Uterus (tissue), 4 donors: ENCODE measurements around the gene SLC4A11. TPM values are rescaled to one million over a fixed set of nuclear protein-coding genes. Genes with fewer than 3 reads are reported as not detected.
A peak's percentile ranks its signal among the peaks of the same experiment; 100 is the strongest.
"Not testable (repeated sequence)": the region's sequence is repeated elsewhere in the genome, so short reads cannot be mapped to it uniquely, and the experiment has no call there.

Experiments used
- DNase-seq, 2 donors: peaks; one replicate each; pipeline ENCODE4 v3.0.0-alpha.2; 2019 to 2020
- H3K27ac ChIP-seq, 2 donors: fragments of 200-600 bp; sonication (generic); 1 replicate in 1 of 2; 2 replicates in 1 of 2; pipeline ENCODE4 v1.5.1; 2016 to 2018
- H3K27me3 ChIP-seq, 2 donors: fragments of 200-600 bp; sonication (generic); one replicate each; pipeline ENCODE4 v1.5.1; 2018 to 2019; ENCODE audit warnings: control low read depth in 1 of 2
- H3K36me3 ChIP-seq, 2 donors: fragments of 200-600 bp; sonication (generic); one replicate each; pipeline ENCODE4 v1.5.1; 2019; ENCODE audit warnings: control low read depth in 1 of 2
- H3K4me1 ChIP-seq, 2 donors: fragments of 200-600 bp; sonication (generic); one replicate each; pipeline ENCODE4 v1.5.1; 2018 to 2019; ENCODE audit warnings: control low read depth in 1 of 2
- H3K4me3 ChIP-seq, 2 donors: fragments of 200-600 bp; sonication (generic); 1 replicate in 1 of 2; 2 replicates in 1 of 2; pipeline ENCODE4 v1.5.1; 2018 to 2019; ENCODE audit warnings: mild to moderate bottlenecking in 1 of 2
- H3K9me3 ChIP-seq, 2 donors: fragments of 200-600 bp; sonication (generic); one replicate each; pipeline ENCODE4 v1.5.1; 2019; ENCODE audit warnings: control low read depth in 1 of 2
- CTCF ChIP-seq, 4 experiments: fragments of 200-600 bp in 2 of 4; fragments of 450-650 bp in 2 of 4; sonication (generic) in 2 of 4; IDR thresholded peaks; one replicate each; pipeline ENCODE4 v1.5.1; 2016 to 2019; ENCODE audit warnings: antibody characterized with exemption in 4 of 4, mild to moderate bottlenecking in 2 of 4, moderate library complexity in 1 of 4
- POLR2A ChIP-seq, 2 donors: fragments of 450-650 bp; IDR thresholded peaks; one replicate each; pipeline ENCODE4 v1.6.1; 2016; ENCODE audit warnings: antibody characterized with exemption in 2 of 2, mild to moderate bottlenecking in 1 of 2, moderate library complexity in 1 of 2
- intact Hi-C: fragments of 100-400 bp; cut with DNase I; formaldehyde crosslinking; loops from one replicate; pipeline ENCODE4 v1.15.1; 2023; ENCODE audit warnings: low total_unique reads
- total RNA-seq, 4 donors: library from RNA; depleted of rRNA in 3 of 4; stranded (reverse); fragments of >200 nt in 3 of 4; gene quantifications; one replicate each; pipeline versions ENCODE4 v1.1.0 to v1.2.4, GENCODE V29; 2014 to 2023
- donor health status: DM: yes; HTN: yes; CAD: no.

Gene SLC4A11
- total RNA-seq, 4 donors from 2014 or later: 0.29 to 0.91 (median 0.76) TPM; not detected in 1

GRCh38 chr20:3222635-3223600, 16.1 kb downstream of the SLC4A11 start:
- no peaks in the 10 kb centered on the region for H3K27me3 ChIP-seq
- no peak overlapping the region for H3K4me3 ChIP-seq
- no peaks in the 10 kb centered on the region for H3K9me3 ChIP-seq
- no peaks in the 10 kb centered on the region for H3K4me1 ChIP-seq
- TF ChIP-seq CTCF (IDR thresholded peaks at IDR 0.05) (no peak), POLR2A (IDR thresholded peaks at IDR 0.05) (no peak)
- intact Hi-C loops: no loop called here
- H3K27ac ChIP-seq: no peak overlapping the region
- no peaks in the 10 kb centered on the region for H3K36me3 ChIP-seq
- DNase-seq: no peak

- no peaks in the 10 kb centered on the region for H3K27me3 ChIP-seq
- H3K4me3 ChIP-seq: no peak overlapping the region
- H3K4me1 ChIP-seq: no peaks in the 10 kb centered on the region
- TF ChIP-seq CTCF (IDR thresholded peaks at IDR 0.05) (no peak), POLR2A (IDR thresholded peaks at IDR 0.05) (no peak)
- H3K9me3 ChIP-seq: no peaks in the 10 kb centered on the region
- H3K27ac ChIP-seq: no peak overlapping the region
- intact Hi-C loops: no loop called here
- no peaks in the 10 kb centered on the region for H3K36me3 ChIP-seq
- no peak for DNase-seq
These were observed 17.4 kb downstream of the SLC4A11 start for GRCh38 chr20:3221398-3222226.

- TF ChIP-seq CTCF (IDR thresholded peaks at IDR 0.05) (peak; percentile 46 to 74 (median 60)), POLR2A (IDR thresholded peaks at IDR 0.05) (no peak)
- Histone ChIP-seq H3K27ac (no peak overlapping the region), H3K27me3 (no peaks in the 10 kb centered on the region), H3K36me3 (no peaks in the 10 kb centered on the region), H3K9me3 (no peaks in the 10 kb centered on the region), H3K4me3 (no peak overlapping the region), H3K4me1 (no peaks in the 10 kb centered on the region)
- intact Hi-C loops: no loop called here
- no peak for DNase-seq
These were observed 20.5 kb downstream of the SLC4A11 start for GRCh38 chr20:3218307-3218988.

- H3K27ac ChIP-seq, H3K4me1 ChIP-seq, DNase-seq, H3K4me3 ChIP-seq, H3K36me3 ChIP-seq, H3K9me3 ChIP-seq, H3K27me3 ChIP-seq, intact Hi-C loops: not testable (repeated sequence)
These were observed 23.6 kb downstream of the SLC4A11 start for GRCh38 chr20:3215359-3215917.

GRCh38 chr20:3213226-3213625, 25.8 kb downstream of the SLC4A11 start:
- intact Hi-C loops: no loop called here
- no peak for DNase-seq
- Histone ChIP-seq H3K4me3 (no peak overlapping the region), H3K27ac (no peak overlapping the region), H3K4me1 (no peaks in the 10 kb centered on the region), H3K36me3 (no peaks in the 10 kb centered on the region), H3K27me3 (no peaks in the 10 kb centered on the region), H3K9me3 (no peaks in the 10 kb centered on the region)
- TF ChIP-seq POLR2A (IDR thresholded peaks at IDR 0.05): no peak
- no peak for TF ChIP-seq CTCF (IDR thresholded peaks at IDR 0.05)
